Hematopoietic multipotent progenitor cell treated with erythropoietin and hydrocortisone succinate and interleukin-3 and kit ligand, for 4 days (in vitro differentiated cells): ENCODE measurements around the gene HNRNPM.

Source experiments
- DNase-seq: peaks from one replicate; pipeline ENCODE4 v3.0.0-alpha.2; 2015

The HNRNPM gene

GRCh38 chr19:8461376-8461775, 16.6 kb downstream of the HNRNPM start:
- no peak for DNase-seq

- DNase-seq = no peak
These were observed 17.1 kb downstream of the HNRNPM start for GRCh38 chr19:8461891-8462290.

GRCh38 chr19:8462571-8462970, 17.8 kb downstream of the HNRNPM start:
- no peak for DNase-seq

GRCh38 chr19:8463365-8463764, 18.6 kb downstream of the HNRNPM start:
- DNase-seq = no peak

GRCh38 chr19:8466018-8466417, 21.2 kb downstream of the HNRNPM start:
- no peak for DNase-seq

- DNase-seq = no peak
These were observed 23.3 kb downstream of the HNRNPM start for GRCh38 chr19:8468124-8468523.

- DNase-seq = no peak
These were observed 24.1 kb downstream of the HNRNPM start for GRCh38 chr19:8468761-8469373.

GRCh38 chr19:8469613-8470368, 25.0 kb downstream of the HNRNPM start:
- DNase-seq = no peak

- peak; percentile 32 for DNase-seq
These were observed 29.1 kb downstream of the HNRNPM start for GRCh38 chr19:8473648-8474476.

- DNase-seq = no peak
These were observed 30.2 kb downstream of the HNRNPM start for GRCh38 chr19:8475005-8475404.

GRCh38 chr19:8476524-8476923, 31.7 kb downstream of the HNRNPM start:
- no peak for DNase-seq

- no peak for DNase-seq
These were observed 33.1 kb downstream of the HNRNPM start for GRCh38 chr19:8477889-8478288.

GRCh38 chr19:8478598-8478997, 33.8 kb downstream of the HNRNPM start:
- no peak for DNase-seq

GRCh38 chr19:8481201-8481600, 36.4 kb downstream of the HNRNPM start:
- no peak for DNase-seq

- no peak for DNase-seq
These were observed 36.8 kb downstream of the HNRNPM start for GRCh38 chr19:8481616-8482015.

GRCh38 chr19:8482696-8483095, 37.9 kb downstream of the HNRNPM start:
- no peak for DNase-seq

- no peak for DNase-seq
These were observed 38.4 kb downstream of the HNRNPM start for GRCh38 chr19:8483165-8483564.

GRCh38 chr19:8484331-8484894, 39.6 kb downstream of the HNRNPM start:
- peak; percentile 73 for DNase-seq

GRCh38 chr19:8485561-8486371, 41.0 kb downstream of the HNRNPM start:
- DNase-seq = no peak

GRCh38 chr19:8486661-8487136, 41.9 kb downstream of the HNRNPM start:
- no peak for DNase-seq

- peak; percentile 93 for DNase-seq
These were observed 42.5 kb downstream of the HNRNPM start for GRCh38 chr19:8487137-8487851.

- no peak for DNase-seq
These were observed 43.6 kb downstream of the HNRNPM start for GRCh38 chr19:8488365-8488764.
